Erythroblast (primary cell): ENCODE data around the gene TOR1A.

Source experiments
- GATA1 ChIP-seq: IDR thresholded peaks from 2 replicates; pipeline ENCODE4 v1.6.1; 2011; ENCODE audit warnings: low read depth, mild to moderate bottlenecking, control low read depth, low read length, moderate library complexity
- POLR2A ChIP-seq: IDR thresholded peaks from 2 replicates; pipeline ENCODE4 v1.6.1; 2011; ENCODE audit warnings: mild to moderate bottlenecking, low read length

- TF ChIP-seq POLR2A (no peak), GATA1 (no peak)
Measured at GRCh38 chr9:129828051-129828450, 4.1 kb upstream of the TOR1A start.
